MM.1S (cell line): ENCODE results near the gene DIPK1B.

Experiments
- DNase-seq: peaks from one replicate; pipeline ENCODE4 v3.0.0-alpha.2; 2015
- H2AFZ ChIP-seq: fragments of 300-600 bp; sonication (generic); 2 replicates; pipeline ENCODE4 v1.6.0; 2016; ENCODE audit warnings: antibody characterized with exemption, low read length
- H3F3A ChIP-seq: fragments of 300-600 bp; sonication (generic); 2 replicates; pipeline ENCODE4 v1.6.1; 2016; ENCODE audit warnings: mild to moderate bottlenecking, antibody characterized with exemption, low read length, moderate library complexity, mixed read lengths; ENCODE audit not compliant: insufficient read depth
- H3K27ac ChIP-seq: fragments of 300-600 bp; sonication (generic); 2 replicates; pipeline ENCODE4 v1.5.1; 2016; ENCODE audit warnings: mild to moderate bottlenecking, low read length
- H3K27me3 ChIP-seq: fragments of 300-600 bp; sonication (generic); replicated peaks from 2 replicates; pipeline ENCODE4 v1.6.0; 2016; ENCODE audit warnings: low read length; ENCODE audit not compliant: insufficient read depth
- H3K36me3 ChIP-seq: fragments of 300-600 bp; sonication (generic); replicated peaks from 2 replicates; pipeline ENCODE4 v1.6.1; 2016; ENCODE audit warnings: mild to moderate bottlenecking, low read length, mixed read lengths; ENCODE audit not compliant: insufficient read depth
- H3K4me1 ChIP-seq: fragments of 300-600 bp; sonication (generic); 2 replicates; pipeline ENCODE4 v1.6.1; 2016; ENCODE audit warnings: low read length, mixed read lengths
- H3K4me2 ChIP-seq: fragments of 300-600 bp; sonication (generic); 2 replicates; pipeline ENCODE4 v1.6.0; 2016; ENCODE audit warnings: low read depth, low read length
- H3K4me3 ChIP-seq: fragments of 300-600 bp; sonication (generic); 2 replicates; pipeline ENCODE4 v1.5.1; 2016; ENCODE audit warnings: low read length, mixed read lengths
- H3K79me2 ChIP-seq: fragments of 300-600 bp; sonication (generic); 2 replicates; pipeline ENCODE4 v1.6.1; 2016; ENCODE audit warnings: mixed run types, low read length, mixed read lengths
- H3K9ac ChIP-seq: fragments of 300-600 bp; sonication (generic); 2 replicates; pipeline ENCODE4 v1.6.1; 2016; ENCODE audit warnings: low read length, mixed read lengths
- H3K9me2 ChIP-seq: fragments of 300-600 bp; sonication (generic); replicated peaks from 2 replicates; pipeline ENCODE4 v1.6.1; 2016; ENCODE audit warnings: mild to moderate bottlenecking, low read length, mixed read lengths; ENCODE audit not compliant: insufficient read depth
- H3K9me3 ChIP-seq: fragments of 300-600 bp; sonication (generic); replicated peaks from 2 replicates; pipeline ENCODE4 v1.6.1; 2016; ENCODE audit warnings: mild to moderate bottlenecking, low read length, mixed read lengths; ENCODE audit not compliant: insufficient read depth
- H4K20me1 ChIP-seq: fragments of 300-600 bp; sonication (generic); 2 replicates; pipeline ENCODE4 v1.6.1; 2016; ENCODE audit warnings: mild to moderate bottlenecking, low read length, moderate library complexity, mixed read lengths; ENCODE audit not compliant: insufficient read depth
- CTCF ChIP-seq: fragments of 300-600 bp; sonication (generic); IDR thresholded peaks from 2 replicates; pipeline ENCODE4 v1.5.1; 2016; ENCODE audit warnings: antibody characterized with exemption, low read length, mixed read lengths
- EZH2 ChIP-seq: fragments of 300-600 bp; sonication (generic); optimal IDR thresholded peaks from 2 replicates; pipeline ENCODE3; 2017; ENCODE audit warnings: low read depth, mild to moderate bottlenecking, antibody characterized with exemption, low read length, mixed read lengths
- EZH2phosphoT487 ChIP-seq: fragments of 300-600 bp; sonication (generic); IDR thresholded peaks from 2 replicates; pipeline ENCODE4 v1.6.1; 2018; ENCODE audit warnings: antibody characterized with exemption, low read length

The DIPK1B gene

GRCh38 chr9:136676297-136676794, 36.0 kb upstream of the DIPK1B start:
- H3K4me1 ChIP-seq: no peaks in the 10 kb centered on the region
- H3K9me2 ChIP-seq: no peaks in the 10 kb centered on the region
- H3K9me3 ChIP-seq: no peaks in the 10 kb centered on the region
- H3K79me2 ChIP-seq: no peaks in the 10 kb centered on the region
- H3K4me3 ChIP-seq: no peak overlapping the region
- no peaks in the 10 kb centered on the region for H4K20me1 ChIP-seq
- H3K9ac ChIP-seq: no peak overlapping the region
- no peak for TF ChIP-seq CTCF
- no peak for TF ChIP-seq EZH2
- no peak for TF ChIP-seq EZH2phosphoT487
- no peak for DNase-seq
- no peaks in the 10 kb centered on the region for H3K36me3 ChIP-seq
- H3F3A ChIP-seq: no peaks in the 10 kb centered on the region
- H3K27ac ChIP-seq: no peak overlapping the region
- peaks cover 95% of the 10 kb centered on the region for H3K27me3 ChIP-seq
- H3K4me2 ChIP-seq: no peak overlapping the region
- no peak overlapping the region for H2AFZ ChIP-seq

DNA sequence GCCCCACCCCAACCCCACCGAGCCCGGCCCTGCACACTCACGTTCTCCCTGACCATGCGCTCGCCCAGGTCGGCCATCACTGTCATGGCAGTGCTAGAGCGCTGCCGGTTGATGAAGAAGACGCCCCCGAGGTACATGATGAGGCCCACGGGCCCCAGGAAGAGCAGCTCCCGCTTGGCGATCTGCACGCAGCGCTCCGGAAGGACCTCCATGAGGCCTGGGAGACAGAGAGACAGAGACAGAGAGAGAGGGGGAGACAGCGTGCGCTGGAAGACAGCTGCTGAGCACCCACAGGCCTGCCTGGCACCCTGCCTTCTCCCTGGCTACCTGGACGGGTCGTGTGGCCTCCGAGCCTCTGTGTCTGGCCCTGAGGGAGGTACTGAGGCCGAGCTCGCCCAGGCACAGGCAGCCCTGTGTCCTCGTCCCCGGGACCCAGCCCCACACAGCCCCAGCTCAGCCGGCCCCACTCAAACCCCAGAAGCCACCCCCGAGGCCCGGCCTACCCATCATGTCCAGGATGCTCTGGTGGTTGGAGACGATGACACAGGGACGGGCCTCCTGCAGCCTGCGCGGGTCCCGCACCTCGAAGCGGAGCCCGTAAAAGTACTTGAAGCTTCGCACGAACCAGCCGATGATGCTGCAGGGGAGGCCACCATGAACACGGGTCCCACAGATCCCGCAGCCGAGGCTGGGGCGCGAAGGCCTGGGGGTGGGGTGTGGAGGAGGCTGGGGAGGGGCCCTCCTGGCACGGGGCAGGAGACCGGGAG, 35.3 kb upstream of the DIPK1B start:
- H3K4me3 ChIP-seq: no peak overlapping the region
- H3K27me3 ChIP-seq: peaks cover 95% of the 10 kb centered on the region
- H3K79me2 ChIP-seq: no peaks in the 10 kb centered on the region
- no peak overlapping the region for H3K9ac ChIP-seq
- H4K20me1 ChIP-seq: no peaks in the 10 kb centered on the region
- H3K4me2 ChIP-seq: no peak overlapping the region
- no peaks in the 10 kb centered on the region for H3K9me3 ChIP-seq
- DNase-seq: no peak
- no peaks in the 10 kb centered on the region for H3K4me1 ChIP-seq
- H3K9me2 ChIP-seq: no peaks in the 10 kb centered on the region
- no peak for TF ChIP-seq EZH2phosphoT487
- TF ChIP-seq EZH2: no peak
- no peak for TF ChIP-seq CTCF
- no peaks in the 10 kb centered on the region for H3F3A ChIP-seq
- H3K36me3 ChIP-seq: no peaks in the 10 kb centered on the region
- H3K27ac ChIP-seq: no peak overlapping the region
- H2AFZ ChIP-seq: no peak overlapping the region

DNA sequence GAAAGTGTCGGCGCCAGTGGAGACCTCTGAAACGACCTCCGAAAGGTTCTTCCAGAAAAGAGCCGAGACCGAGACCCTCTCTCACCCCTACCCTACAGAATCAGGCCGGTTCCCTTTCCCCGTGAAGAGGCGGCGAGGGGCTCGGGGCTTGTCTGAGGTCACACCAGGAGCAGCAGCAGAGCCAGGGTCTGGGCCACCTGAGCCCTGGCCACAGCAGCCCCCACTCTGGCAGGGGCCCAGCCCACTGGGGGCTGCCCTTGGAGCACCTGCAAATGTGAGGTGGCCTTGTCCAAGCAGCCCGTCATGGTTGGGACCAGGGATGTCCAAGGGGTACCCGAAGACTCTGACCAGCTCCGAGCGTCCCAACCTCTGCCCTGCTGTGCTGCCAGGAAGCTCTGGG, 34.3 kb upstream of the DIPK1B start:
- H3K79me2 ChIP-seq: no peaks in the 10 kb centered on the region
- H3K9ac ChIP-seq: no peak overlapping the region
- peaks cover 95% of the 10 kb centered on the region for H3K27me3 ChIP-seq
- H3K4me2 ChIP-seq: no peak overlapping the region
- no peak overlapping the region for H3K4me3 ChIP-seq
- no peak overlapping the region for H3K27ac ChIP-seq
- no peaks in the 10 kb centered on the region for H4K20me1 ChIP-seq
- no peaks in the 10 kb centered on the region for H3K9me3 ChIP-seq
- no peaks in the 10 kb centered on the region for H3K36me3 ChIP-seq
- no peaks in the 10 kb centered on the region for H3K9me2 ChIP-seq
- H3F3A ChIP-seq: no peaks in the 10 kb centered on the region
- DNase-seq: no peak
- H3K4me1 ChIP-seq: no peaks in the 10 kb centered on the region
- H2AFZ ChIP-seq: no peak overlapping the region
- no peak for TF ChIP-seq CTCF
- TF ChIP-seq EZH2phosphoT487: no peak
- no peak for TF ChIP-seq EZH2
